Breast epithelium (tissue), 4 donors: ENCODE measurements around the gene LDB3. TPM values are rescaled to one million over a fixed set of nuclear protein-coding genes. Genes with fewer than 3 reads are reported as not detected.
A peak's percentile ranks its signal among the peaks of the same experiment; 100 is the strongest.

ENCODE experiments used
- DNase-seq, 2 donors: peaks; one replicate each; pipeline ENCODE4 v3.0.0-alpha.2; 2019; ENCODE audit warnings: low spot score in 2 of 2
- H3K27ac ChIP-seq, 2 donors: fragments of 200-600 bp; sonication (generic) in 1 of 2; one replicate each; pipeline ENCODE4 v1.5.1; 2016 to 2019; ENCODE audit warnings: mild to moderate bottlenecking in 1 of 2
- H3K27me3 ChIP-seq, 2 donors: fragments of 200-600 bp; sonication (generic) in 1 of 2; one replicate each; pipeline versions ENCODE4 v1.5.1 to v1.6.0; 2017 to 2019; ENCODE audit warnings: control low read depth in 1 of 2, mild to moderate bottlenecking in 1 of 2
- H3K36me3 ChIP-seq: fragments of 200-600 bp; one replicate; pipeline ENCODE4 v1.5.1; 2019
- H3K4me1 ChIP-seq, 2 donors: fragments of 200-600 bp; sonication (generic); one replicate each; pipeline ENCODE4 v1.5.1; 2016 to 2019; ENCODE audit warnings: control low read depth in 1 of 2
- H3K4me3 ChIP-seq, 3 donors: fragments of 200-600 bp; sonication (generic); 1 replicate in 2 of 3; 2 replicates in 1 of 3; pipeline ENCODE4 v1.5.1; 2016 to 2019; ENCODE audit warnings: mild to moderate bottlenecking in 3 of 3, moderate library complexity in 2 of 3
- H3K9me3 ChIP-seq, 2 donors: fragments of 200-600 bp; sonication (generic) in 1 of 2; one replicate each; pipeline ENCODE4 v1.5.1; 2016 to 2019; ENCODE audit warnings: control low read depth in 1 of 2
- CTCF ChIP-seq, 3 donors: fragments of 450-650 bp; IDR thresholded peaks; one replicate each; pipeline ENCODE4 v1.5.1; 2016 to 2017; ENCODE audit warnings: antibody characterized with exemption in 3 of 3, mild to moderate bottlenecking in 3 of 3, moderate library complexity in 3 of 3
- POLR2A ChIP-seq: fragments of 450-650 bp; IDR thresholded peaks from one replicate; pipeline ENCODE4 v1.6.1; 2016; ENCODE audit warnings: antibody characterized with exemption, mild to moderate bottlenecking, moderate library complexity
- POLR2AphosphoS5 ChIP-seq, 3 donors: sonication (generic); formaldehyde crosslinking; IDR thresholded peaks; one replicate each; pipeline ENCODE4 v1.6.1; 2017; ENCODE audit warnings: antibody characterized with exemption in 3 of 3
- intact Hi-C: fragments of 100-400 bp; cut with DNase I; formaldehyde crosslinking; loops from one replicate; pipeline ENCODE4 v1.15.1; 2023; ENCODE audit warnings: low total_unique reads
- total RNA-seq, 3 donors: library from RNA; depleted of rRNA; stranded (reverse); fragments of >200 nt; gene quantifications; one replicate each; pipeline ENCODE4 v1.1.0, GENCODE V29; 2016

LDB3 gene
- total RNA-seq, 3 donors from 2014 or later, result 0.98 to 2.9 (median 1.3) TPM

- Histone ChIP-seq H3K4me3 (no peak overlapping the region), H3K9me3 (no peaks in the 10 kb centered on the region), H3K27me3 (no peaks in the 10 kb centered on the region), H3K27ac (no peak overlapping the region), H3K4me1 (peaks cover 0 to 5% of the 10 kb centered on the region in 2 donors), H3K36me3 (no peaks in the 10 kb centered on the region)
- DNase-seq, result no peak
- intact Hi-C loops, result no loop called here
- no peak for TF ChIP-seq POLR2A
Measured at GRCh38 chr10:86775870-86776180, 107.5 kb downstream of the LDB3 start.

GRCh38 chr10:86779220-86780017, 111.1 kb downstream of the LDB3 start:
- TF ChIP-seq POLR2AphosphoS5 (IDR thresholded peaks at IDR 0.05) (no peak), POLR2A (no peak), CTCF (IDR thresholded peaks at IDR 0.05) (no peak)
- Histone ChIP-seq H3K4me3 (no peak overlapping the region), H3K27ac (peak overlapping the region in 1 of 2 donors; percentile 31), H3K9me3 (no peaks in the 10 kb centered on the region), H3K4me1 (peaks cover 3 to 5% of the 10 kb centered on the region in 2 donors), H3K36me3 (no peaks in the 10 kb centered on the region), H3K27me3 (no peaks in the 10 kb centered on the region)
- no peak for DNase-seq
- intact Hi-C loops, result no loop called here

GRCh38 chr10:86782701-86783418, 114.5 kb downstream of the LDB3 start:
- intact Hi-C loops, result no loop called here
- Histone ChIP-seq H3K4me1 (peaks cover 0 to 12% of the 10 kb centered on the region in 2 donors), H3K9me3 (no peaks in the 10 kb centered on the region), H3K27ac (no peak overlapping the region), H3K27me3 (no peaks in the 10 kb centered on the region), H3K4me3 (no peak overlapping the region), H3K36me3 (no peaks in the 10 kb centered on the region)
- DNase-seq, result no peak
- TF ChIP-seq POLR2AphosphoS5 (IDR thresholded peaks at IDR 0.05) (no peak), CTCF (IDR thresholded peaks at IDR 0.05) (no peak), POLR2A (no peak)

- no peak overlapping the region for H3K4me3 ChIP-seq
- peak overlapping the region; percentile 52 to 68 for H3K27ac ChIP-seq
- H3K27me3 ChIP-seq, result no peaks in the 10 kb centered on the region
- no peak for TF ChIP-seq POLR2AphosphoS5 (IDR thresholded peaks at IDR 0.05)
- TF ChIP-seq CTCF (IDR thresholded peaks at IDR 0.05), result no peak
- H3K9me3 ChIP-seq, result no peaks in the 10 kb centered on the region
- H3K4me1 ChIP-seq, result peaks cover 0 to 12% of the 10 kb centered on the region in 2 donors
- intact Hi-C loops, result no loop called here
- H3K36me3 ChIP-seq, result no peaks in the 10 kb centered on the region
- DNase-seq, result no peak
Measured at GRCh38 chr10:86785037-86785436, 116.7 kb downstream of the LDB3 start.

Other genes with a start within 250 kb of the LDB3 start
- 10 to 100 TPM; 39.8 to 65.0 (median 49.5) TPM for gene WAPL, start 146.7 kb upstream of the LDB3 start, total RNA-seq
- not detected for gene OPN4, start 14.0 kb upstream of the LDB3 start, total RNA-seq
- 10 to 100 TPM; 49.8 to 87.2 (median 57.4) TPM for gene BMPR1A, start 88.1 kb downstream of the LDB3 start, total RNA-seq